Measurements from ENCODE around the gene FMN1.

Gene FMN1

DNA sequence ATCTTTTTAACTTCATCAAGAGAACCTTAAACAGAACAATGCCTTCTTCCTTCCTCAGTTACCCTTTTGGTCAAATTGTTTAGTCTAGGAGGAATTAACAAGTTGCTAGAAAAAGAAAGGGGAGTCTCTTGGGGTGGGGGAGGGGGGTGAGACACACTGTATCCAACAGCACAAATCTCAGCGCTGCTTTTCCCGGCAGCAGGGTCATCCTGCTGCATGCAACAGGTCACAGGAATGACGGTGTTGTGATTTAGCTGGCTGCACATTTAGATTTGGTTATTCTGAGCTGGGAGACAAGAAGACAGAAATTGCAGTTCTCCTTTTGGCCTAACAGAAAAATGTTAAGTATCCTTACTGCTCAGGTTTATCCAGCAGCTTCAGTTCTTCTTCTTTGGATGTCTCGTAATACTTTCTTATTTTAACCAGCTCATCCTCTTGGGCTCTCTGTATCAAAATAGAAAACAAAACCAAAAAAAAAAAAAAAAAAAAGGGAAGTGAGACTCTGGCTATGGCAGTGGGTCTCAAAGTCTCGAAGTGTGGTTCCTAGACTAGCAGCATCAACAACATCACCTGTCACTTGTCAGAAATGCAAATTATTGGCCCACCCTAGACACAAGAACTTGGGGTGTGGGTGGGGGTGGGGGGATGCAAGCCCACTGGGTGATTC is 286.2 kb downstream of the FMN1 start:
- no peaks in the 10 kb centered on the region for H3K4me1 ChIP-seq (ENCODE audit: control insufficient read depth in 2 of 2, insufficient read depth in 2 of 2, low read length in 2 of 2)
- H3K4me3 ChIP-seq (ENCODE audit: low read length in 2 of 2): no peak overlapping the region
- H3K36me3 ChIP-seq (ENCODE audit: control insufficient read depth in 2 of 2, insufficient read depth in 2 of 2, low read length in 2 of 2): peaks cover 0 to 4% of the 10 kb centered on the region in 2 donors
- peak overlapping the region in 1 of 2 donors; percentile 50 for H3K27ac ChIP-seq (ENCODE audit: low read depth in 2 of 2, low read length in 2 of 2)
- H3K9ac ChIP-seq (ENCODE audit: low read depth in 1 of 2, low read length in 2 of 2): no peak overlapping the region
- no peaks in the 10 kb centered on the region for H3K9me3 ChIP-seq (ENCODE audit: control insufficient read depth in 2 of 2, low read length in 2 of 2)
- no peaks in the 10 kb centered on the region for H3K27me3 ChIP-seq (ENCODE audit: control insufficient read depth in 2 of 2, insufficient read depth in 2 of 2, low read length in 2 of 2)

DNA sequence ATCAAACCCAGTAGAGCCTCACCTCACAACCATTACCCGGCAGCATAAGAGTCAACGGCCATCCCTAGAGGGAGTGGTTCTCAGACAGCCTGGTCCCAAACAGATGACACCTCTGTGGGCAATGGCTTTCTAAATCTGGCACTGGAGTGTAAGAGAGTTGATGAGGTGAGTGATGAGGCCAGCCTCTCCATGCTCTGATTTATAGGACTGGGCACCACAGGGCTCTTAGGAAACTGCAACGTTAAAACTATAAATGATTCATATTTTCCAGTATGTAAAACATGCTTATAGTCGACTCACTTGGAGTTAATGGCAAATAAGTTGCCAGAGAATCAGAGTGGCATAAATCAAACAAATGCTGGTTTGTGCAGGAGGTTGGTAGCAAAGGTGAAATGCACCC is 289.0 kb downstream of the FMN1 start:
- Histone ChIP-seq H3K9me3 (ENCODE audit: control insufficient read depth in 2 of 2, low read length in 2 of 2) (no peaks in the 10 kb centered on the region), H3K27ac (ENCODE audit: low read depth in 2 of 2, low read length in 2 of 2) (no peak overlapping the region), H3K4me1 (ENCODE audit: control insufficient read depth in 2 of 2, insufficient read depth in 2 of 2, low read length in 2 of 2) (no peaks in the 10 kb centered on the region), H3K4me3 (ENCODE audit: low read length in 2 of 2) (no peak overlapping the region), H3K9ac (ENCODE audit: low read depth in 1 of 2, low read length in 2 of 2) (no peak overlapping the region), H3K27me3 (ENCODE audit: control insufficient read depth in 2 of 2, insufficient read depth in 2 of 2, low read length in 2 of 2) (no peaks in the 10 kb centered on the region), H3K36me3 (ENCODE audit: control insufficient read depth in 2 of 2, insufficient read depth in 2 of 2, low read length in 2 of 2) (peaks cover 3 to 5% of the 10 kb centered on the region in 2 donors)

DNA sequence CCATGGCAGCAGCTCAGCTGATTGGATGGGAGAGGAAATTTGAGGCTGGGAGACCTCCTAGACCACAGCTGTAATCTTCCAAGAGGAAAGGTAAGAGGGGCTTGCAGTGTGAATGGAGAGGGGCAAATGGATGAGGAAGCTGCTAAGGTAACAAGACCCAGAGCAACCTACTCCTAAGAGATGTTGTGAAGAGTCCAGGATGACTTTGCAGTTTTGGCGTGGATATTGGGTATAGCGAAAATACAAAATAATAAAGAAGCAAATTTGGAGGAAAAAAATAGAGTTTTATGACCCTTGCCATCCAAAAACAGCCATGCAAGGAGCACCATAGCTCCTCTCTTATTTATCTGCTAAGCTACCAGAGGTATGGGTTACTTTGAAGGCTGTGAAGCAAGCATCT is 290.1 kb downstream of the FMN1 start:
- H3K4me3 ChIP-seq (ENCODE audit: low read length in 2 of 2): no peak overlapping the region
- H3K27me3 ChIP-seq (ENCODE audit: control insufficient read depth in 2 of 2, insufficient read depth in 2 of 2, low read length in 2 of 2): no peaks in the 10 kb centered on the region
- H3K4me1 ChIP-seq (ENCODE audit: control insufficient read depth in 2 of 2, insufficient read depth in 2 of 2, low read length in 2 of 2): no peaks in the 10 kb centered on the region
- no peak overlapping the region for H3K9ac ChIP-seq (ENCODE audit: low read depth in 1 of 2, low read length in 2 of 2)
- no peaks in the 10 kb centered on the region for H3K9me3 ChIP-seq (ENCODE audit: control insufficient read depth in 2 of 2, low read length in 2 of 2)
- H3K36me3 ChIP-seq (ENCODE audit: control insufficient read depth in 2 of 2, insufficient read depth in 2 of 2, low read length in 2 of 2): peaks cover 5 to 9% of the 10 kb centered on the region in 2 donors
- no peak overlapping the region for H3K27ac ChIP-seq (ENCODE audit: low read depth in 2 of 2, low read length in 2 of 2)

DNA sequence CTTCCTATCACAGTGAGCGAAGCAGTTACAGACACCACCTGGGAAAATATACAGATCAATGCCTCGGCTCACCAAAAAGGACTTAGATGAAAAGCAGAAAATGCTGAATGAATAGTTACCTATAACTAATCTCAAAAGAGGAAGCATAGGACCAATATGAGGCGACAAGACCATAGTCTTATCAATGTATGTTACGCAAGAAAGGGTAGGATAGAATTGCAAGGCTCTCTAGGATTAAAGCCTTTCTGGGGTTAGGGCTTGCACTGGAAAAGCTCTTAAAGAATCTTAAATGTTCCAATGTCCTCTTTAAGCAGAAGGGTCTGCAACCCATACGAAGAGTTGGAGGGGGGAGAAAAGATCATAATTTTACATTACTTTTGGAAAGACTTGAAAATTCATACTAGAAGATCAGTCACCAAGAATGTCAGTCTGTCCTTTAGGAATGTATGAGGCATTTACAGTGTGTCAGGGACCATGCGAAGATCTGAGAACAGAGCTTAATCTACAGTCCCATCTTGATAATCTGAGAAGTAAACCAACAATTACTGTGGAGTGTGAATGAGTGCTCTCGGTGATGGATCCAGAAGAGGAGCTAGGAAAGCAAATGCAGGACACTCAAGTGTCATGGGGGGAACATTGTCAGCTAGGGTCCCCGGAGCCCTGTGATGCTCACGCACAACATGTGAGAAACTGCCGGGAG is 290.8 kb downstream of the FMN1 start:
- no peak overlapping the region for H3K9ac ChIP-seq (ENCODE audit: low read depth in 1 of 2, low read length in 2 of 2)
- peaks cover 5 to 12% of the 10 kb centered on the region in 2 donors for H3K36me3 ChIP-seq (ENCODE audit: control insufficient read depth in 2 of 2, insufficient read depth in 2 of 2, low read length in 2 of 2)
- H3K27ac ChIP-seq (ENCODE audit: low read depth in 2 of 2, low read length in 2 of 2): no peak overlapping the region
- H3K4me1 ChIP-seq (ENCODE audit: control insufficient read depth in 2 of 2, insufficient read depth in 2 of 2, low read length in 2 of 2): no peaks in the 10 kb centered on the region
- H3K9me3 ChIP-seq (ENCODE audit: control insufficient read depth in 2 of 2, low read length in 2 of 2): no peaks in the 10 kb centered on the region
- H3K27me3 ChIP-seq (ENCODE audit: control insufficient read depth in 2 of 2, insufficient read depth in 2 of 2, low read length in 2 of 2): no peaks in the 10 kb centered on the region
- no peak overlapping the region for H3K4me3 ChIP-seq (ENCODE audit: low read length in 2 of 2)

DNA sequence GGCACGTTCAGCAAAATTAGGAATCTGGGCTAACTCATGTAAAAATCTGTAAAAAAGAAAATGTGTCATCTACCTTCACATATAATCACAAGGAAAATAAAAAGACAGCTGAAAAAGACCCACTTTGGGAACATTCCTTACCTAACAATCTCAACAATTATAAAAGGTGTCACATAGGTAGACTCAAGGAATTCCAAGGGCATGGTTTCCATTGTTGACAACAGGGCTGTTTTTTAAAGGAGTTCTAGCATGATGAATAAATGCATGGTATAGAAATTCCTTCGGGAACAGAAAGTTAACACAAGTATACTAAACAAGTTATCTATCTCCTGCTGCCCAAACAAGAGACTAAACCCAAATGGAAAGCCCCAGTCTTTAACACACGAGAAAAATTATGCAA is 292.5 kb downstream of the FMN1 start:
- Histone ChIP-seq H3K4me1 (ENCODE audit: control insufficient read depth in 2 of 2, insufficient read depth in 2 of 2, low read length in 2 of 2) (no peaks in the 10 kb centered on the region), H3K9ac (ENCODE audit: low read depth in 1 of 2, low read length in 2 of 2) (no peak overlapping the region), H3K27me3 (ENCODE audit: control insufficient read depth in 2 of 2, insufficient read depth in 2 of 2, low read length in 2 of 2) (no peaks in the 10 kb centered on the region), H3K36me3 (ENCODE audit: control insufficient read depth in 2 of 2, insufficient read depth in 2 of 2, low read length in 2 of 2) (peaks cover 5 to 12% of the 10 kb centered on the region in 2 donors), H3K9me3 (ENCODE audit: control insufficient read depth in 2 of 2, low read length in 2 of 2) (no peaks in the 10 kb centered on the region), H3K27ac (ENCODE audit: low read depth in 2 of 2, low read length in 2 of 2) (no peak overlapping the region), H3K4me3 (ENCODE audit: low read length in 2 of 2) (no peak overlapping the region)

DNA sequence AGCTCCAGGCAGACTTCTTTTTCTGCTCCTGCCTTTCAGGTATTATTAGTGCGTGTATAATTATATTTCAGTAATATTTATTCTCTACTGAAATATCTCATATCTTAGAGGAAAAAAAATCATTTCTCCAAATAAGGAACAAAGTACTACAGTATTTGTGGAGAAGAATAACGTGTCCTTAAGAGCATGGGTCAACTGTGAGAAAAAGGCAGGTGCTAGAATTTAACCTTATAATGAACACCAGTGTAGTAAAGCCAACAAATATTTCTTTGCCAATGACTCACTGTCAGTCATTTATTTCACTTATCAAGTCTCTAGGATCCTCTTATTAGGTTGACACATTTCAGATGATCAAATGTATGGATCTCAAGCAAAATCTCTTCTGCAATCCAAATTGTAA is 293.3 kb downstream of the FMN1 start:
- H3K36me3 ChIP-seq (ENCODE audit: control insufficient read depth in 2 of 2, insufficient read depth in 2 of 2, low read length in 2 of 2): peaks cover 5 to 13% of the 10 kb centered on the region in 2 donors
- no peaks in the 10 kb centered on the region for H3K4me1 ChIP-seq (ENCODE audit: control insufficient read depth in 2 of 2, insufficient read depth in 2 of 2, low read length in 2 of 2)
- no peak overlapping the region for H3K27ac ChIP-seq (ENCODE audit: low read depth in 2 of 2, low read length in 2 of 2)
- no peaks in the 10 kb centered on the region for H3K27me3 ChIP-seq (ENCODE audit: control insufficient read depth in 2 of 2, insufficient read depth in 2 of 2, low read length in 2 of 2)
- no peak overlapping the region for H3K9ac ChIP-seq (ENCODE audit: low read depth in 1 of 2, low read length in 2 of 2)
- H3K4me3 ChIP-seq (ENCODE audit: low read length in 2 of 2): no peak overlapping the region
- no peaks in the 10 kb centered on the region for H3K9me3 ChIP-seq (ENCODE audit: control insufficient read depth in 2 of 2, low read length in 2 of 2)

DNA sequence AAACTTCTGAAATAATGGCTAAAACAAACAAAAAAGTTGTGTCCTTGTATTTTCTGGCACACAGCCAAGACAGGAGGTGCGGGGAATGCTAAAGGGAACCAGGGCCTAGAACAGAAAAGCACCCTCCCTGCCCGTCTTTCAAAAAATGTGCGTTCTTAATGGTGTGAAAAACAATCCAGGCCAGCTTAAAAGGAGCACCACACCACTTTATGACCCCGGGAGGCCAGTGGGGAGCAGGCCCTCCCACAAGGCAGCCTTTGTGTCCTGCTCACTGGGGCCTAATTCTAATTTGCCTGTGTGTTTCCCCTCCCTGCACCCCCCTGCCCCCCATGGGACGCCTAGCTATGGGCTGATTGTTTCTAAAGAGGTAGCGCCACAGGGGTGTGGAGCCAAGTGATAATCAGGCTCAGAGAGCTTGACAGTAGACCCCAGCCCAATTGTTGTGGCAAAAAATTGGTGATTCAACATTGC is 295.4 kb downstream of the FMN1 start:
- no peak overlapping the region for H3K9ac ChIP-seq (ENCODE audit: low read depth in 1 of 2, low read length in 2 of 2)
- peaks cover 5 to 13% of the 10 kb centered on the region in 2 donors for H3K36me3 ChIP-seq (ENCODE audit: control insufficient read depth in 2 of 2, insufficient read depth in 2 of 2, low read length in 2 of 2)
- H3K4me3 ChIP-seq (ENCODE audit: low read length in 2 of 2): no peak overlapping the region
- no peaks in the 10 kb centered on the region for H3K4me1 ChIP-seq (ENCODE audit: control insufficient read depth in 2 of 2, insufficient read depth in 2 of 2, low read length in 2 of 2)
- H3K27ac ChIP-seq (ENCODE audit: low read depth in 2 of 2, low read length in 2 of 2): no peak overlapping the region
- no peaks in the 10 kb centered on the region for H3K27me3 ChIP-seq (ENCODE audit: control insufficient read depth in 2 of 2, insufficient read depth in 2 of 2, low read length in 2 of 2)
- no peaks in the 10 kb centered on the region for H3K9me3 ChIP-seq (ENCODE audit: control insufficient read depth in 2 of 2, low read length in 2 of 2)

DNA sequence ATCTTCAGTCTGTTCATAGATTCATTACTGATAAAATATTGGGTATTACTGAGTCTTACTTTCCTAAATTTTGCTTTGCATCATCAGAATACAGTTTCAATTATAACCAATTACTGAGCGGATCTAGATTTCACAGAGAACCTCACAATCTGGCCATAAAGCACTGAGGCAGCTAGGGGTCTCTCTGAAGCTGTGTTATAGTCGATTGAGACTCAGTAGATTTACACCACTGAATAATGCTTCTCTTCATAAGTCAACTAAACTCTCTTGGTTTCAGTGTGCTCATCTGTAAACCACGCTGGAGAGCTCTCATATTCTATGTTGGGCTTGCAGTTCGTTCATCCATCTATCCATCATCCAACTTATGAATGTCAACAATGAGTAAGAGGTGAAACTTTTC is 296.1 kb downstream of the FMN1 start:
- no peak overlapping the region for H3K9ac ChIP-seq (ENCODE audit: low read depth in 1 of 2, low read length in 2 of 2)
- no peak overlapping the region for H3K4me3 ChIP-seq (ENCODE audit: low read length in 2 of 2)
- no peak overlapping the region for H3K27ac ChIP-seq (ENCODE audit: low read depth in 2 of 2, low read length in 2 of 2)
- no peaks in the 10 kb centered on the region for H3K9me3 ChIP-seq (ENCODE audit: control insufficient read depth in 2 of 2, low read length in 2 of 2)
- H3K27me3 ChIP-seq (ENCODE audit: control insufficient read depth in 2 of 2, insufficient read depth in 2 of 2, low read length in 2 of 2): no peaks in the 10 kb centered on the region
- peaks cover 10 to 13% of the 10 kb centered on the region in 2 donors for H3K36me3 ChIP-seq (ENCODE audit: control insufficient read depth in 2 of 2, insufficient read depth in 2 of 2, low read length in 2 of 2)
- H3K4me1 ChIP-seq (ENCODE audit: control insufficient read depth in 2 of 2, insufficient read depth in 2 of 2, low read length in 2 of 2): no peaks in the 10 kb centered on the region

DNA sequence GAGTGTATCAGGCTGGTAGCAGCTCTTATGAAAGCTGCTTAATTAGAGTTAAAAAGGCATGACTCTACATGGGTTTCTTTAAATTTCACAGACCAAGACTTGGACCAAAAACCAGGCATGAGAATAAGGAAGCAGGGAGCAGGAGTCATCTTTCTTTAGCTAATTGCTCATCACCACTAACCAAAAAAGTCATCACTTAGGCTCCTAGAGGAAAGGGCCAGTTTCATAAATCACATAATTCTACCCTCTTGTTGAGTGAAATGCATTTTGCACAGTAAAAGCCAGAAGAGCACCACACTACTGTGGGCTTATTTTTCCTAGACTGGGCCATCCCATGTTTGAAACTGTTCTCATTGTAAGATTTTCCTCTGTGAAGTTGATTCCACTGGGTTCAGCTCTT is 301.1 kb downstream of the FMN1 start:
- Histone ChIP-seq H3K4me1 (ENCODE audit: control insufficient read depth in 2 of 2, insufficient read depth in 2 of 2, low read length in 2 of 2) (no peaks in the 10 kb centered on the region), H3K27me3 (ENCODE audit: control insufficient read depth in 2 of 2, insufficient read depth in 2 of 2, low read length in 2 of 2) (no peaks in the 10 kb centered on the region), H3K36me3 (ENCODE audit: control insufficient read depth in 2 of 2, insufficient read depth in 2 of 2, low read length in 2 of 2) (peaks cover 4 to 8% of the 10 kb centered on the region in 2 donors), H3K4me3 (ENCODE audit: low read length in 2 of 2) (no peak overlapping the region), H3K9me3 (ENCODE audit: control insufficient read depth in 2 of 2, low read length in 2 of 2) (no peaks in the 10 kb centered on the region), H3K27ac (ENCODE audit: low read depth in 2 of 2, low read length in 2 of 2) (no peak overlapping the region), H3K9ac (ENCODE audit: low read depth in 1 of 2, low read length in 2 of 2) (no peak overlapping the region)

DNA sequence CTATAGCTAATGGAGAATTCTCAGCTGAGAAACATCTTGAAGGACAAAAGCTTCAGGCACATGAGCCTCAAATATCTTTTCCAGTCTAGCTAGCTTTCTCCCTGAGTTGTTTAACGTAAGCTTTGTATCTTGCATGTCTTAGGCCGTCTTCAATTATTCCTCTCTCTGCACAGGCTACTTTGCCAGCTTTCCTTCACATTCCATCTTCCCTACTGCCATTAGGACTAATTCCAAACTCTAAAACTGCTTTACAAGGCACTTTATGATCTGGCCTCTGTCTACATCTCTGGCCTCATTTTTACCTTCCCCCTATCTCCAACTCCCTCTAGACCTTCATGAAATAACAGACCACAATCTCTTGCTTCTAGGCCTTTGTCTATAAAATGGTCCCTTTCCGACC is 305.3 kb downstream of the FMN1 start:
- Histone ChIP-seq H3K36me3 (ENCODE audit: control insufficient read depth in 2 of 2, insufficient read depth in 2 of 2, low read length in 2 of 2) (peaks cover 8 to 11% of the 10 kb centered on the region in 2 donors), H3K9ac (ENCODE audit: low read depth in 1 of 2, low read length in 2 of 2) (no peak overlapping the region), H3K9me3 (ENCODE audit: control insufficient read depth in 2 of 2, low read length in 2 of 2) (no peaks in the 10 kb centered on the region), H3K4me1 (ENCODE audit: control insufficient read depth in 2 of 2, insufficient read depth in 2 of 2, low read length in 2 of 2) (no peaks in the 10 kb centered on the region), H3K4me3 (ENCODE audit: low read length in 2 of 2) (no peak overlapping the region), H3K27ac (ENCODE audit: low read depth in 2 of 2, low read length in 2 of 2) (no peak overlapping the region), H3K27me3 (ENCODE audit: control insufficient read depth in 2 of 2, insufficient read depth in 2 of 2, low read length in 2 of 2) (no peaks in the 10 kb centered on the region)
